Keratinocyte (primary cell): ENCODE measurements around the gene GRHPR. TPM values are rescaled to one million over a fixed set of nuclear protein-coding genes. Genes with fewer than 3 reads are reported as not detected.

Source experiments
- DNase-seq: peaks from one replicate; pipeline ENCODE4 v3.0.0-alpha.2; 2011; ENCODE audit warnings: low read depth, missing footprints, low spot score
- FAIRE-seq: peaks from 2 replicates; lab custom pipeline; 2011; peaks lifted over from hg19 to GRCh38; lab: Jason Lieb, UNC
- H2AFZ ChIP-seq: 2 replicates; pipeline ENCODE4 v1.6.0; 2012; ENCODE audit warnings: low read length, control low read depth, inconsistent platforms; ENCODE audit not compliant: control insufficient read depth
- H3K27ac ChIP-seq: 2 replicates; pipeline ENCODE4 v1.5.1; 2011; ENCODE audit warnings: low read length; ENCODE audit not compliant: control insufficient read depth, insufficient read depth
- H3K27me3 ChIP-seq: 3 replicates; pipeline ENCODE4 v1.6.0; 2011; ENCODE audit warnings: low read length; ENCODE audit not compliant: control insufficient read depth, insufficient read depth; ENCODE audit errors: extremely low read depth
- H3K36me3 ChIP-seq, 2 experiments: 2 replicates in 1 of 2; 3 replicates in 1 of 2; pipeline ENCODE4 v1.5.1; 2011; ENCODE audit warnings: low read length in 2 of 2, mild to moderate bottlenecking in 1 of 2; ENCODE audit not compliant: control insufficient read depth in 2 of 2, insufficient read depth in 2 of 2; ENCODE audit errors: extremely low read depth in 1 of 2
- H3K4me1 ChIP-seq: 3 replicates; pipeline ENCODE4 v1.5.1; 2011; ENCODE audit warnings: low read length; ENCODE audit not compliant: control insufficient read depth, insufficient read depth; ENCODE audit errors: extremely low read depth
- H3K4me2 ChIP-seq: 3 replicates; pipeline ENCODE4 v1.6.0; 2011; ENCODE audit warnings: low read depth, low read length; ENCODE audit not compliant: control insufficient read depth, insufficient read depth; ENCODE audit errors: extremely low read depth
- H3K4me3 ChIP-seq, 3 experiments: fragments of 200-600 bp in 1 of 3; sonication (generic) in 1 of 3; 2 replicates in 2 of 3; 3 replicates in 1 of 3; pipeline ENCODE4 v1.5.1; 2011 to 2016; ENCODE audit warnings: low read length in 3 of 3, mild to moderate bottlenecking in 3 of 3, control low read depth in 2 of 3, inconsistent platforms in 1 of 3, low read depth in 1 of 3, mixed read lengths in 1 of 3, mixed run types in 1 of 3, moderate library complexity in 1 of 3; ENCODE audit not compliant: control insufficient read depth in 2 of 3, insufficient read depth in 2 of 3; ENCODE audit errors: extremely low read depth in 1 of 3
- H3K79me2 ChIP-seq: 2 replicates; pipeline ENCODE4 v1.6.0; 2012; ENCODE audit warnings: low read length; ENCODE audit not compliant: control insufficient read depth, insufficient read depth
- H3K9ac ChIP-seq: 3 replicates; pipeline ENCODE4 v1.6.0; 2011; ENCODE audit warnings: low read length; ENCODE audit not compliant: control insufficient read depth, insufficient read depth; ENCODE audit errors: extremely low read depth
- H3K9me1 ChIP-seq: 3 replicates; pipeline ENCODE4 v1.6.0; 2011; ENCODE audit warnings: low read length; ENCODE audit not compliant: control insufficient read depth, insufficient read depth; ENCODE audit errors: extremely low read depth
- H3K9me3 ChIP-seq: 2 replicates; pipeline ENCODE4 v1.5.1; 2012; ENCODE audit warnings: low read depth, low read length; ENCODE audit not compliant: control insufficient read depth
- H4K20me1 ChIP-seq: 3 replicates; pipeline ENCODE4 v1.6.0; 2011; ENCODE audit warnings: low read length; ENCODE audit not compliant: control insufficient read depth, insufficient read depth; ENCODE audit errors: extremely low read depth
- CTCF ChIP-seq, 3 experiments: IDR thresholded peaks in 1 of 3; conservative IDR thresholded peaks in 1 of 3; optimal IDR thresholded peaks in 1 of 3; 2 replicates in 2 of 3; 3 replicates in 1 of 3; pipeline versions ENCODE3 to v1.5.1; 2011; ENCODE audit warnings: low read length in 3 of 3, mild to moderate bottlenecking in 3 of 3, moderate library complexity in 2 of 3, control low read depth in 1 of 3, inconsistent platforms in 1 of 3; ENCODE audit not compliant: insufficient read depth in 2 of 3; ENCODE audit errors: extremely low read depth in 1 of 3
- EZH2 ChIP-seq: IDR thresholded peaks from one replicate; pipeline ENCODE4 v1.6.1; 2012; ENCODE audit warnings: inconsistent platforms, mild to moderate bottlenecking, low read length, moderate library complexity
- dilution Hi-C: fragments of 300-500 bp; cut with MboI; formaldehyde crosslinking; loops from one replicate; pipeline ENCODE4 v1.7.0; 2020; ENCODE audit warnings: low sequenced_read_pairs; ENCODE audit not compliant: extremely low pct_ligation_motif_present
- polyA plus RNA-seq, 5 experiments: library from polyadenylated mRNA; depleted of rRNA in 3 of 5; stranded (reverse) in 3 of 5; stranded (forward) in 1 of 5; unstranded in 1 of 5; fragments of >200 nt; gene quantifications; 1 replicate in 1 of 5; 2 replicates in 3 of 5; 3 replicates in 1 of 5; pipeline versions ENCODE4 v1.2.1 to v1.2.3, GENCODE V29; 2011 to 2012; ENCODE audit warnings: missing spikeins in 2 of 5, low read depth in 1 of 5, low replicate concordance in 1 of 5

GRHPR gene
- polyA plus RNA-seq, 1 donor (not counting 4 experiments of a cell fraction or from before 2014, with no cell fraction given), result 116 TPM

- Histone ChIP-seq H3K9ac (no peak overlapping the region), H3K9me3 (no peaks in the 10 kb centered on the region), H3K27me3 (no peaks in the 10 kb centered on the region), H3K27ac (no peak overlapping the region), H3K9me1 (no peaks in the 10 kb centered on the region), H3K4me1 (peaks cover 6% of the 10 kb centered on the region), H3K4me2 (no peak overlapping the region), H3K4me3 (no peak overlapping the region), H3K36me3 (peaks cover 44 to 54% of the 10 kb centered on the region in 2 experiments), H3K79me2 (peaks cover under 1% of the 10 kb centered on the region), H2AFZ (no peak overlapping the region), H4K20me1 (no peaks in the 10 kb centered on the region)
- TF ChIP-seq EZH2 (no peak), CTCF (optimal IDR thresholded peaks at IDR 0.05 in 1 of 3, IDR thresholded peaks at IDR 0.05 in 1 of 3, conservative IDR thresholded peaks at IDR 0.05 in 1 of 3; ENCODE audit: extremely low read depth in 1 of 3, insufficient read depth in 2 of 3, low read length in 3 of 3) (no peak)
- DNase-seq, result no peak
- dilution Hi-C loops, result no loop called here
- no peak for FAIRE-seq
Measured at GRCh38 chr9:37432020-37432419, 9.5 kb downstream of the GRHPR start.

- H3K9me1 ChIP-seq, result no peaks in the 10 kb centered on the region
- no peak overlapping the region for H3K4me3 ChIP-seq
- no peaks in the 10 kb centered on the region for H3K27me3 ChIP-seq
- no peak overlapping the region for H3K9ac ChIP-seq
- dilution Hi-C loops, result no loop called here
- FAIRE-seq, result no peak
- H3K4me1 ChIP-seq, result peaks cover 6% of the 10 kb centered on the region
- no peaks in the 10 kb centered on the region for H3K9me3 ChIP-seq
- no peak for DNase-seq
- H4K20me1 ChIP-seq, result no peaks in the 10 kb centered on the region
- H3K36me3 ChIP-seq, result peaks cover 48 to 50% of the 10 kb centered on the region in 2 experiments
- H3K4me2 ChIP-seq, result no peak overlapping the region
- peaks cover 8% of the 10 kb centered on the region for H3K79me2 ChIP-seq
- TF ChIP-seq CTCF (optimal IDR thresholded peaks at IDR 0.05 in 1 of 3, IDR thresholded peaks at IDR 0.05 in 1 of 3, conservative IDR thresholded peaks at IDR 0.05 in 1 of 3; ENCODE audit: extremely low read depth in 1 of 3, insufficient read depth in 2 of 3, low read length in 3 of 3) (no peak), EZH2 (no peak)
- no peak overlapping the region for H3K27ac ChIP-seq
- H2AFZ ChIP-seq, result no peak overlapping the region
Measured at GRCh38 chr9:37433867-37434371, 11.4 kb downstream of the GRHPR start.
